GM21576 (cell line): ENCODE results near the gene ZEB1.
"Not testable (repeated sequence)": the region's sequence is repeated elsewhere in the genome, so short reads cannot be mapped to it uniquely, and the experiment has no call there.

ENCODE experiments used
- ATAC-seq: cut with Tn5 transposase; IDR thresholded peaks from one replicate; pipeline ENCODE4 v1.9.1; 2021; ENCODE audit warnings: mild to moderate bottlenecking, moderate library complexity; ENCODE audit not compliant: unreplicated experiment

The ZEB1 gene

GRCh38 chr10:31479752-31480151 lies 160.7 kb downstream of the ZEB1 start:
- no peak for ATAC-seq

DNA sequence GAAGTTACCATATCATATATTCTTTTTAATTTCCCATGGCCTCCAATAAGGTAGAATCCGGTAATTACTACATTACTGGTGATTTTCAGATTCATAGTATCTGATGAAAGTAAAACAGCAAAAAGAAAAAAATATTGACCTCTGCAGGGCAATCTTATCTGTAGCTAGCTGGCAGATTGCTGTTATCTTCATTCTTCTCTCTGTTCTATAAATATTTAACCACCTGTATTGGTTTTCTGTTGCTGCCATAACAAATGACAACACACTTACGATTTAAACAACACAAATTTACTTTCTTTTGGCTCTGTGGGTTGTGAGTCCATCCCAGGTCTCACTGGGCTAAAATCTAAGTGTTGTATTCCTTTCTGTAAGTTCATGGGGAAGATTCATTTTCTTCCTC lies 164.5 kb downstream of the ZEB1 start:
- ATAC-seq, result no peak

- no peak for ATAC-seq
Observed at GRCh38 chr10:31484431-31485135, 165.6 kb downstream of the ZEB1 start.

DNA sequence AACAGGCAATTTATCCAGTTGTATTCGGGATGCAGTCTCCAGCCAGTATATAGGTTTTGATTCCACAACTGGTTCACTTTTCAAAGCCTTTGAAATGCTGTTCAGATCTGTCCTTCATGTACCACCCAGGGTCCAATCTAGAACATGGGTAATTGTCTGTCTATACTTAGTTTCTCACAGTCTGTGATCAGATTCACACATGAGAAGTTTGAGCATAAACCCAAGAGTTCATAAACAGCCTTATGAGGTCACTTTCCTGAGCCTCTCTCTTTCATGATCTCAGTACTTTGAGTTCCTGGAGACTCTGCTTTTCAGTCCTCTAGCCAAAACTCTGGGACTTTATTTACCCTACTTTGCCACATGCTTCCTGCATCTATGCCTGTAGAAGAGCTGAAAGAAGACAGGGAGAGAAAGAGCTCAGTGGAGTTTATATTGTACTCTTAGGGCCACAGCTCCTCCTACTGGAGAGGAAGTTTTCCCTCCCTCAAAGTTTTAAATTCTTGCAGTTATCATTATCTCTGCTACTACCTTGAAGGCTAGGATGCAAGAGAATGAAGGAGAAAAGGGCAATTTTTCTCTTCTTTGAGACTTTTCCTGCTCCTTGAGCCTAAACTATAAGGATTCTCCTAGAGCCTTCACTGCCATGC lies 172.0 kb downstream of the ZEB1 start:
- no peak for ATAC-seq

DNA sequence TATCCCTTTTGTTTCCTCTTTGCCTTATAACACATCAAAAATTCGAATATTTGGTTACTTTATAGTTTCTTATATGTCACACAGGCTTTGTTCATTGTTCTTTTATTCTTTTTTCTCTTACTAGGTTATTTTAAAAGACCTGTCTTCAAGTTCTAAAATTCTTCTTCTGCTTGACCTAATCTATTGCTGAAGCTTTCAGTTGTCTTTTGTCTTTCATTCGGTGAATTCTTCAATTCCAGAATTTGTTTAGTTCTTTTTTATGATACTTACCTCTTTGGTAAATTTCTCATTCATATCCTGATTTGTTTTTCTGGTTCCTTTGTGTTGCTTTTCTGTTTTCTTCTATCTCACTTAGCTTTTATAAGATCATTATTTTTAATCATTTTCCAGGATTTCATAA lies 188.4 kb downstream of the ZEB1 start:
- no peak for ATAC-seq

- ATAC-seq, result no peak
Observed at GRCh38 chr10:31508234-31508633, 189.2 kb downstream of the ZEB1 start.

GRCh38 chr10:31508882-31509281 lies 189.9 kb downstream of the ZEB1 start:
- ATAC-seq, result no peak

DNA sequence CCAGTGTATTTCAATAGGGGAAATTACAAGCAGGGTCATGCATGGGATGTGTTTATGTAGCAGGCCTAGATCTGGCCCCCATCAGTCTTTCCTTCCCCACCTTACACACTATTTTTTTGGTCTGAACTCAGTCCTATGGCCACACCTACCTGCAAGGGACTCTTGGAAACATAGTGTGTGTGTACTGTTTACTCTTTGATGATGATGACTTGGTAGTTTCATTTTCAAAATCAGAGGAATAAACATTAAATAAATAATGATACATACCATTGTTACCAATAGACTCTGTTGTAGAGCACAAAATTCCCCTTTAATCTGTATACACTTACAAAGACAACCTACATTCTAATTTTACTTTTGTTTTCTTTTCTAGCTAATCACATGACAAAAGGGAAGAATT lies 191.0 kb downstream of the ZEB1 start:
- no peak for ATAC-seq

- no peak for ATAC-seq
Observed at GRCh38 chr10:31515116-31515515, 196.1 kb downstream of the ZEB1 start.

- no peak for ATAC-seq
Observed at GRCh38 chr10:31515819-31516402, 196.9 kb downstream of the ZEB1 start.

DNA sequence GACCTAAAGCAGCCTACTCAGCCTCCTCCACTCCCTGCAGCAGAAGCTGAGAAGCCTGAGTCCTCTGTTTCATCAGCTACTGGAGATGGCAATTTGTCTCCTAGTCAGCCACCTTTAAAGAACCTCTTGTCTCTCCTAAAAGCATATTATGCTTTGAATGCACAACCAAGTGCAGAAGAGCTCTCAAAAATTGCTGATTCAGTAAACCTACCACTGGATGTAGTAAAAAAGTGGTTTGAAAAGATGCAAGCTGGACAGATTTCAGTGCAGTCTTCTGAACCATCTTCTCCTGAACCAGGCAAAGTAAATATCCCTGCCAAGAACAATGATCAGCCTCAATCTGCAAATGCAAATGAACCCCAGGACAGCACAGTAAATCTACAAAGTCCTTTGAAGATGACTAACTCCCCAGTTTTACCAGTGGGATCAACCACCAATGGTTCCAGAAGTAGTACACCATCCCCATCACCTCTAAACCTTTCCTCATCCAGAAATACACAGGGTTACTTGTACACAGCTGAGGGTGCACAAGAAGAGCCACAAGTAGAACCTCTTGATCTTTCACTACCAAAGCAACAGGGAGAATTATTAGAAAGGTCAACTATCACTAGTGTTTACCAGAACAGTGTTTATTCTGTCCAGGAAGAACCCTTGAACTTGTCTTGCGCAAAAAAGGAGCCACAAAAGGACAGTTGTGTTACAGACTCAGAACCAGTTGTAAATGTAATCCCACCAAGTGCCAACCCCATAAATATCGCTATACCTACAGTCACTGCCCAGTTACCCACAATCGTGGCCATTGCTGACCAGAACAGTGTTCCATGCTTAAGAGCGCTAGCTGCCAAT lies 202.2 kb downstream of the ZEB1 start:
- no peak for ATAC-seq

DNA sequence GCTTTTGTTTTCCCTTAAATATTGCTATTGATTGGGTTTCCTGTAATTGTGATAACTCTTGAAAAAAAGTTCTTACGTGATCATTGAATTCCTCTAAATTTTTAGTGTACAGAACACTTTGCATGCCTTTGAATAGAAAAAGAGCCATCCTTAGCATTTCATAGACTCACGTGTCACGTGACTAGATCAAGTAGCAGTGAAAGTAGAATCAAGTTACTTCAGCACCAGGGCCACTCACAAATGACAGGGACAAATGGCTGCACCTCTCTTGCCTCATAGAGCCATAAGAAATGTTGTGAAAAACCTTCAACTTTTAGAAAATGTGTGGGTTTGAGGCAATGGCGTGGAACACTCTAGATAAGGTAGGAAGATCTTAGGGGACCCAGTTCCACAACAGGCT lies 203.8 kb downstream of the ZEB1 start:
- no peak for ATAC-seq

DNA sequence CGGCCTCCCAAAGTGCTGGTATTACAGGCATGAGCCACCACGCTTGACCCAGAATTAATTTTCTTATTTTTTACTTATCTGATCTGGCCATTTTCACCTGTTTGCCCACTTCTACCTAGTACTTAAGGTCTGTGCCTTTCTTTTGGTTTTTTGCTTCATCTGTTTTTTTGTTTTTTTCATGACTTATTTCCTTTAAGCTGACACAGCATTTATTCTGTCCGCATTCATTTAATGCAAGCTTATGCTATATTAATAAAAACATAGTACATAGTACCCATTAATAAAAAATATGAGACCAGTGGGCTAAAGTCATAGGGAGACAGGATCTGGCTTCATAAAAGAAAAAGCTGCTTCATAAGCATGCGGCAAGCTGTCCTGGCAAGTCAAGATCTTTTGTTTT lies 205.4 kb downstream of the ZEB1 start:
- ATAC-seq, result no peak

- ATAC-seq, result no peak
Observed at GRCh38 chr10:31526178-31526577, 207.2 kb downstream of the ZEB1 start.

DNA sequence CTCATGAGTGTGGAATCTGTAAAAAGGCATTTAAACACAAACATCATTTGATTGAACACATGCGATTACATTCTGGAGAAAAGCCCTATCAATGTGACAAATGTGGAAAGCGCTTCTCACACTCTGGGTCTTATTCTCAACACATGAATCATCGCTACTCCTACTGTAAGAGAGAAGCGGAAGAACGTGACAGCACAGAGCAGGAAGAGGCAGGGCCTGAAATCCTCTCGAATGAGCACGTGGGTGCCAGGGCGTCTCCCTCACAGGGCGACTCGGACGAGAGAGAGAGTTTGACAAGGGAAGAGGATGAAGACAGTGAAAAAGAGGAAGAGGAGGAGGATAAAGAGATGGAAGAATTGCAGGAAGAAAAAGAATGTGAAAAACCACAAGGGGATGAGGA lies 207.7 kb downstream of the ZEB1 start:
- ATAC-seq, result no peak

DNA sequence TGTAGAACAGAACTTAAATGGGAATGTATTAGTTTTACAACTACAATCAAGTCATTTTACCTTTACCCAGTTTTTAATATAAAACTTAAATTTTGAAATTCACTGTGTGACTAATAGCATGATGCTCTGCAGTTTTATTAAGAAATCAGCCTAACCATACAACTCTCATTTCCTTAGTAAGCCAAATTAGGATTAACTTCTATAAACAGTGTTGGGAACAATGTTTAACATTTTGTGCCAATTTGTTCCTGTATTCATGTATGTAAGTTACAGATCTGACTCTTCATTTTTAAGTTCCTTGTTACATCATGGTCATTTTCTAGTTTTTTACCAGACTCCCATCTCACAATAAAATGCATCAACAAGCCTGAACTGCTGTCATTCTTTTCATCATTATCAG lies 209.8 kb downstream of the ZEB1 start:
- ATAC-seq, result no peak

DNA sequence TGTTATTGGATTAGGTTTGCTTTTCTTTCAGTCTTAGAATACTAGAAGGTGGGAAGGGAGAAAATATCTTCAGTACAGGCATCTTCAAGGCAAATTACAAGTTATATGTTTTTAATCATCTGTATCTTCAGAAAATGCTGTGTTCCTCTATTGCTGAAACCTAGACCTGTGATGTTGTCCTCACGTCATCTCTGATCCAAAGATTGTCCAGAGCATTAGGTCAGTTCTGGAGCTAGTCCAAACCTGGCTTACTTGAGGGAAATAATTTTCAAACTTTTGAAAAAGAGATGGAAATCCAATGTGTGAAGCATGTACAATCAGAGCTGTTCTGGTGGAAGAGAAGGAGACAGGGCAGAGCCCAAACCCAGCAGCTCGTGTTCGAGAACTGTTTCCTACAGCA lies 217.3 kb downstream of the ZEB1 start:
- no peak for ATAC-seq

DNA sequence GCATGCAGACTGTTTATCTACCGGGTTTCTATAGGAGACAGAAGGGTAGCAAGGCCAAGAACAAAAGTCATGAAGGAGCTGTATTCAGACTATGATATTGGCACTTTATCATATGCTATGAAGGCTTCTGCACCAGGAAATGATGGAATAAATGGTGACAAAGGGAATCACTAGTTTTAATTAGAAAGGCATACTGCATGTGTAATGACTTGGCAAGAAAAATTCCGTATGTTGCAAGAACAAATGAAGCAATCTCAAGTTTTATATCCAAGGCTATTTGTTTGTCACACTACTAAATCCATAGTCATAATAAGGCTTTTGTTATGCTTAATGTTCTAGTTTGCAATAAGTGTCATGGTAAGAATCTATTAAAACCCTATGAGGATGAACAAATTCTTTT lies 230.9 kb downstream of the ZEB1 start:
- ATAC-seq, result no peak

DNA sequence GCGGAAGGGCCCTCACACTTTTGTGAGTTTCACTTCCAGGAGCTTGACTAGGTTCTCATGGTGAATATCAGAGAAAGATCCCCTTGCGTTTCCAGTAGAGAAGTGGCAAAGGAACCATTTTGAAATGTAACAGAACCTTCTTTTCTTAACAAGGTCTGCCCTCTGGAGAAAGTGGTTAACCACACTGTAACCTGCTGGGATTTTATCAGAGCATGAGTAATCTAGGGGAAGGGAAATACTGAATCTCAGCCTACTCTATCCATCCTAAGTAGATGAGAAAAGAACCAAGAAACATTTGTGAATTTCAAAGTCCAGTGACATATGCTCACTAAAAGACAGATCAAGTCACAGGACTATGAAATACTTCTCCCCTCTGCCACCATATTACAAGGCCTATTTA lies 235.5 kb downstream of the ZEB1 start:
- no peak for ATAC-seq

DNA sequence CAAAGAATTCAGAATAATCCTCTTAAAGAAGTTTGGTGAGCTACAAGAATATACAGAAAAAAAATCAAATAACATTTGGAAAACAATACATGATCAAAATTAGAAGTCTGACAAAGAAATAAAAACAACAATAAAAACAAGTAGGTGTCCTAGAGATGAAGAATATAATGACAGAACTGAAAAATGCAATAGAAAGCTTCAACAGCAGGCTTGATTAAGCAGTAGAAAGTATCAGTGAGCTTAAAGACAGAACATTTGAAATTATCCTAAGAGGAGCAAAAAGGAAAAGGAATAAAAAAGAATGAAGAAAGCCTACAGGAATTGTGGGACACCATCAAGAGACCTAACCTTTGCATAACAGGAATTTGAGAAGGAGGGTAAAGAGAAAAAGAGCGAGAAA lies 238.8 kb downstream of the ZEB1 start:
- ATAC-seq, result no peak

DNA sequence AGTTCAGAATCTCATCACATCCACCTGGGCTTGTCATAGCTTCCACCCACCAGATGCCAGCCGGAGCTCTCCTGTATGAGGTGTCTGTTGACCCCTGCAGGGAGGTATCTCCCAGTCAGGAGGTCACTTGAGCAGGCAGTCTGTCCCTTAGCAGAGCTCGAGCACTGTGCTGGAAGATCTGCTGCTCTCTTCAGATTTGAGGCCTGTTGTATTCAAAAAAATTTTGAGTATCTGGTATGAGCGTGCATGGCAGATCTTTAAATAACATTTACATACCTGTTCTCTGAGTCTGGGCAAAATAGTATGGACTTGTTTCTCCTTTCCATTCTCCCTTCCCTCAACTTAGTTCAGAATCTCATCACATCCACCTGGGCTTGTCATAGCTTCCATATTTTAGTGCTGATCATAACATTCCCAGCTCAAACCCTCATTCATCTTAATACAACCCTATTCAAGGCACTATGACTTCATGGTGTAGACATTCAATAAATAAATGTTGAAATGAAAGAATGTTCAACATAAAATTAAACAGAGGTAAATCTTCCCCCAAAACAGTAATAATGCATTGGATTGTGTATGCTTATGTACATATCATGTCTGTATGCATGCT lies 249.3 kb downstream of the ZEB1 start:
- not testable (repeated sequence) for ATAC-seq
